BJ (cell line): Measurements from ENCODE around the gene CPSF2. TPM values are rescaled to one million over a fixed set of nuclear protein-coding genes. Genes with fewer than 3 reads are reported as not detected.

ENCODE experiments used
- CTCF ChIA-PET: fragments of 350-600 bp; formaldehyde crosslinking; extraction: SDS; loops from one replicate; lab custom pipeline; 2021; ENCODE audit warnings: antibody characterized with exemption, inconsistent platforms; lab: Yijun Ruan, JAX
- POLR2A ChIA-PET: fragments of 300-600 bp; sonication (Branson Sonifier 250); formaldehyde crosslinking; extraction: SDS; loops from one replicate; lab custom pipeline; 2021; ENCODE audit warnings: antibody characterized with exemption; lab: Charles Lee
- DNase-seq: peaks from one replicate; pipeline ENCODE4 v3.0.0-alpha.2; 2011; ENCODE audit warnings: low read depth
- H3K27me3 ChIP-seq: 2 replicates; pipeline ENCODE4 v1.6.0; 2011; ENCODE audit warnings: low read length; ENCODE audit not compliant: control insufficient read depth, insufficient read depth
- H3K36me3 ChIP-seq: 2 replicates; pipeline ENCODE4 v1.5.1; 2011; ENCODE audit warnings: low read length; ENCODE audit not compliant: control insufficient read depth, insufficient read depth
- H3K4me3 ChIP-seq: 2 replicates; pipeline ENCODE4 v1.5.1; 2011; ENCODE audit warnings: low read depth, mild to moderate bottlenecking, control low read depth, low read length
- polyA plus RNA-seq: library from polyadenylated mRNA; depleted of rRNA; stranded (reverse); fragments of >200 nt; gene quantifications from 2 replicates; pipeline ENCODE4 v1.2.3, GENCODE V29; 2011
- TF ChIP-seq, protein P1 (sequence below): IDR thresholded peaks from 2 replicates; pipeline ENCODE4 v1.5.1; 2011; ENCODE audit warnings: low read depth, mild to moderate bottlenecking, control low read depth, inconsistent platforms, low read length, moderate library complexity; ENCODE audit not compliant: insufficient read depth

The CPSF2 gene
- polyA plus RNA-seq, 1 experiment: 14.2 TPM

DNA sequence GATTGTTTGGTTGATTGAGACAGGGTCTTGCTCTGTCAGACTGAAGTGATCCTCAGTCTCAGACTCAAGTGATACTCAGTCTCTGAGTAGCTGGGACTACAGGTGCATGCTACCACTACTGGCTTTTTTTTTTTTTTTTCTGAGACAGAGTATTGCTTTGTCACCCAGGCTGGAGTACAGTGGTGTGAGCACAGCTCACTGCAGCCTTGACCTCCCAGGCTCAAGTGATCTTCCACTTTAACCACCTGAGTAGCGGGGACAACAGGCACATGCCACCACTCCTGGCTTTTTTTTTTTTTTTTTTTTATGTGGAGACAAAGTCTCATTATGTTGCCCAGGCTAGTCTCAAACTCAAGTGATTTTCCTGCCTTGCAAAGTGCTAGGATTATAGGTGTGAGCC lies 31.8 kb downstream of the CPSF2 start:
- POLR2A ChIA-PET: interaction anchor here (0.7 kb wide), 2 partner anchors 9 to 14 kb away, joined by 3 to 14 read pairs; no protein-coding TSS in a partner anchor
- peaks cover 6% of the 10 kb centered on the region for H3K36me3 ChIP-seq
- H3K4me3 ChIP-seq: no peak overlapping the region
- no peak for DNase-seq
- CTCF ChIA-PET: no interaction called here
- TF ChIP-seq, protein P1, sequence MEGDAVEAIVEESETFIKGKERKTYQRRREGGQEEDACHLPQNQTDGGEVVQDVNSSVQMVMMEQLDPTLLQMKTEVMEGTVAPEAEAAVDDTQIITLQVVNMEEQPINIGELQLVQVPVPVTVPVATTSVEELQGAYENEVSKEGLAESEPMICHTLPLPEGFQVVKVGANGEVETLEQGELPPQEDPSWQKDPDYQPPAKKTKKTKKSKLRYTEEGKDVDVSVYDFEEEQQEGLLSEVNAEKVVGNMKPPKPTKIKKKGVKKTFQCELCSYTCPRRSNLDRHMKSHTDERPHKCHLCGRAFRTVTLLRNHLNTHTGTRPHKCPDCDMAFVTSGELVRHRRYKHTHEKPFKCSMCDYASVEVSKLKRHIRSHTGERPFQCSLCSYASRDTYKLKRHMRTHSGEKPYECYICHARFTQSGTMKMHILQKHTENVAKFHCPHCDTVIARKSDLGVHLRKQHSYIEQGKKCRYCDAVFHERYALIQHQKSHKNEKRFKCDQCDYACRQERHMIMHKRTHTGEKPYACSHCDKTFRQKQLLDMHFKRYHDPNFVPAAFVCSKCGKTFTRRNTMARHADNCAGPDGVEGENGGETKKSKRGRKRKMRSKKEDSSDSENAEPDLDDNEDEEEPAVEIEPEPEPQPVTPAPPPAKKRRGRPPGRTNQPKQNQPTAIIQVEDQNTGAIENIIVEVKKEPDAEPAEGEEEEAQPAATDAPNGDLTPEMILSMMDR: no peak
- H3K27me3 ChIP-seq: no peaks in the 10 kb centered on the region

DNA sequence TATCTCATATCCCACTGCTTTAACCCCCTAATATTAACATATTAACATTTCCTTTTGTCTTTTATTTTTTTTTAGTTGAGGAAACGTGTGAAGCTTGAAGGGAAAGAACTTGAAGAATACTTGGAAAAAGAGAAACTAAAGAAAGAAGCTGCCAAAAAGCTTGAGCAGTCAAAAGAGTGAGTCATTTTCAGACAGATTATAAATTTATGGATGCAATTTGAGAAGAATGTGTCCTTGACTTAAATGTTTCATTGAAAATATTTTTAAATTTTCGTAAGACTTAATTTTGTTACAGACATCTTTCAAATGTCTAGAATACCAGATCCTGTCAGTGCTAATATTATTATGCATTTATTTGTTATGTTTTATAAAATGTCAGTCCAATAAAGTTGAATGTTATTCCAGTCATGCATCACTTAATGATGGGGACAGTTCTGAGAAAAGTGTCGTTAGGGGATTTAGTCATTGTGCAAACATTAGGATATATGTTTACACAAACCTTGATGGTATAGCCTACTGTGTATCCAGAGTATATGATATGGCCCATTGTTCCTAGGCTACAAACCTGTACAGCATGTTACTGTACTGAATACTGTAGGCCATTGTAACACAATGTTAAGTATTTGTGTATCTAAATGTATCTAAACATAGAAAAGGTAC lies 32.6 kb downstream of the CPSF2 start:
- TF ChIP-seq, protein P1: no peak
- no peak for DNase-seq
- Histone ChIP-seq H3K27me3 (no peaks in the 10 kb centered on the region), H3K36me3 (peaks cover 5% of the 10 kb centered on the region), H3K4me3 (no peak overlapping the region)
- POLR2A ChIA-PET: interaction anchor here (0.7 kb wide), 1 partner anchor 235 kb away, joined by 3 read pairs; no protein-coding TSS in a partner anchor
- CTCF ChIA-PET: no interaction called here

DNA sequence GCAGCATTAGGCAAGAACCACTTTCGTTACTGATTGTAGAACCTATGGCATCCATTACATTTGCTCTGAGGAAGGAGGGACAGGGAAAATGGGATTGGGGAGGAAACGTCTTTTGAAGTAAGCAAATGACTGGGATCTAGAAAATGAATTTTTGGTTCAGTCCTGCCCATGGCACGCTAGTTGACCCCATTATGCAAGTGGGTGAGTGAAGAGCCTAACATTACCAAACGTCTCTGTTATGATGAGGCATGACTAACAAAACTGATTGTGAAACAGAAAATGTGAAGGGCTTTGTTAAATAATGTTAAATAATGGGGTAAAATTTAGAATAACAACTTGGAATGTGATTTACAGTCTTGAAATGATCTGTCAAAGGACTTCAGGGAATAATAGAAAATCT lies 38.9 kb downstream of the CPSF2 start:
- DNase-seq: peak; percentile 34
- POLR2A ChIA-PET: no interaction called here
- Histone ChIP-seq H3K36me3 (peaks cover 7% of the 10 kb centered on the region), H3K27me3 (no peaks in the 10 kb centered on the region), H3K4me3 (no peak overlapping the region)
- TF ChIP-seq, protein P1: no peak
- CTCF ChIA-PET: interaction anchor here (1.1 kb wide), 1 partner anchor 16 kb away, joined by 3 read pairs; no protein-coding TSS in a partner anchor

DNA sequence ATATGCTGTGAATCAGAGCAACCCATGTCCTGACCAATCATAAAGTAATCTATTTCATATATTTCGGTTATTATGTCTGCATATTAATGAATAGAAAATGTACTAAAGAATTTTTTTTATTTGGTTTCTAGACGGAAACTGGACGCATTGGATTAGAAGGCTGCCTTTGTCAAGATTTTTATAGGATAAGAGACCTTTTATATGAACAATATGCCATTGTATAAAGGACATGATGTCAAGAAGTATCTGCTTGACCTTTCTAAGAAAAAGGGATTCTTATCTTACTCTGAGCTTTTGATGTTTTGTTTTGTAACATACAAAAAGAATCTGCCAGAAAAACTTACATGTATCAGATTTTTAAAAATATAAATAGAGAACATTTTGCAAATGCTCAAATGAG lies 39.8 kb downstream of the CPSF2 start:
- TF ChIP-seq, protein P1: no peak
- ChIA-PET CTCF (interaction anchor here (1.1 kb wide), 1 partner anchor 17 kb away, joined by 3 read pairs; no protein-coding TSS in a partner anchor), POLR2A (no interaction called here)
- peaks cover 7% of the 10 kb centered on the region for H3K36me3 ChIP-seq
- no peak overlapping the region for H3K4me3 ChIP-seq
- no peaks in the 10 kb centered on the region for H3K27me3 ChIP-seq
- no peak for DNase-seq

DNA sequence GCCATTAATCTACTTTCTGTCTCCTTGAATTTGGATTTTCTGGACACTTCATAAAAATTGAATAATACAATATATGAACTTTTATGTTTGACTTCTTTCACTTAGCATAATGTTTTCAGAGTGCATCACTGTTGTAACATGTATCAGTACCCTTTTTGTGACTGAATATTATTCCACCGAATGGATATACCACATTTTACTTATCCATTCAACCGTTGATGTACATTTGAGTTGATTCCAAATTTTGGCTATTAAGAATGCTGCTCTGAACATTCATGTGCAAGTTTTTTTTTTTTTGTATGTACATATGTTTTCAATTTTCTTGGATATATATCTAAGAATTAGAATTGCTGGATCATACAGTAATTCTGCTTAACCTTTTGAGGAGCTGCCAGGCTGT lies 43.2 kb downstream of the CPSF2 start:
- Histone ChIP-seq H3K4me3 (no peak overlapping the region), H3K36me3 (peaks cover 1% of the 10 kb centered on the region; the same call in 1 of the 2 replicates), H3K27me3 (no peaks in the 10 kb centered on the region)
- POLR2A ChIA-PET: no interaction called here
- TF ChIP-seq, protein P1: no peak
- no peak for DNase-seq
- CTCF ChIA-PET: interaction anchor here (0.7 kb wide), 1 partner anchor 685 kb away, joined by 3 read pairs; no protein-coding TSS in a partner anchor
